LNCAP (cell line): Measurements from ENCODE around the gene SGF29.

Experiments used
- CTCF ChIP-seq: fragments of 450-650 bp; IDR thresholded peaks from 2 replicates; pipeline ENCODE4 v1.5.1; 2017; ENCODE audit warnings: mild to moderate bottlenecking

SGF29 gene

GRCh38 chr16:28562199-28562598 is 8.5 kb downstream of the SGF29 start:
- no peak for TF ChIP-seq CTCF

- TF ChIP-seq CTCF, result no peak
Observed at GRCh38 chr16:28563218-28563617, 9.5 kb downstream of the SGF29 start.

DNA sequence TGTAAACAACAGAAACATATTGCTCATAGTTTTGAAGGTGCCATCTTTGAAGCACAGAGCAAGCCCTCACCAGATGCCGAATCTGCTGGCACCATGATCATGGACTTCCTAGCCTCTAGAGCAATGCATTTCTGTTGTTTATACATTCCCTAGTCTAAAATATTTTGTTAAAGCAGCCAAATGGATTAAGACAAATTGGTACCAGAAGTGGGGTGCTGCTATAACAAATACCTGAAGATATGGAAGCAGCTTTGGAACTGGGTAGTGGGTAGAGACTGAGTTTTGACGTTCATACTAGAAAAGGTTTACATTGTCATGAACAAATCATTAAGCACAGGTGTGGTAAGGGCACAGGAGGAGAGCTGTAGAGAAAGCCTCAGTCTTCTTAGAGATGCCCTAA is 13.6 kb downstream of the SGF29 start:
- no peak for TF ChIP-seq CTCF

GRCh38 chr16:28569021-28569420 is 15.3 kb downstream of the SGF29 start:
- TF ChIP-seq CTCF, result no peak

DNA sequence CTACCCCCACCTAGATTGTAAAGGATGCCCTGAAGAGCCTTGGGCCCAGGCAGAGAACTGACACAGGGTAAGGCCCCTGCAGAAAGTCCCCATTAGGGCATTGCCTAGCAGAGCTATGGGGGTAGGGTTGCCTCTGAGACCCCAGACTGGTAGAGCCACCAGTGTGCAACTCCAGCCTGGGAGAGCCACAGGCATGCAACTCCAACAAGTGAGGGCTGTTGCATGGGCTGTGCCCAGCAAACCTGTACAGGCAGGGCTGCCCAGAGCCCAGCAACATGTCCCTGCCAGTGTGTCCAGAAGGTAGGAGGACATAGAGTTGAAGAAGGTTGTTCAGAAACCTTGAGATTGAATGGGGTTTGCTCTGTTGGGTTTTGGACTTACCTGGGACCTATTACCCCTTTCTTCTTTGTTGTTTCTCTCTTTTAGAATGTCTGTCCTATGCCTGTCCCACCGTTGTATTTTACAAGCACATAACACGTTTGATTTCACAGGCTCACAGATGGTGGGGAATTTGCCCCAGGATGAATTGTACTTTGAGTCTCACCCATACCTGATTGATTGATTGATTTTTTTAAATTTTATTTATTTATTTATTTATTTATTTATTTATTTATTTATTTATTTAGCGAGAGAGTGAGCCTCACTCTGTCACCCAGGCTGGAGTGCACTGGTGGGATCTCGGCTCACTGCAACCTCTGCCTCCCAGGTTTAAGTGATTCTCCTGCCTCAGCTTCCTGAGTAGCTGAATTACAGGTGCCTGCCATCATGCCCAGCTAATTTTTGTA is 16.4 kb downstream of the SGF29 start:
- no peak for TF ChIP-seq CTCF

DNA sequence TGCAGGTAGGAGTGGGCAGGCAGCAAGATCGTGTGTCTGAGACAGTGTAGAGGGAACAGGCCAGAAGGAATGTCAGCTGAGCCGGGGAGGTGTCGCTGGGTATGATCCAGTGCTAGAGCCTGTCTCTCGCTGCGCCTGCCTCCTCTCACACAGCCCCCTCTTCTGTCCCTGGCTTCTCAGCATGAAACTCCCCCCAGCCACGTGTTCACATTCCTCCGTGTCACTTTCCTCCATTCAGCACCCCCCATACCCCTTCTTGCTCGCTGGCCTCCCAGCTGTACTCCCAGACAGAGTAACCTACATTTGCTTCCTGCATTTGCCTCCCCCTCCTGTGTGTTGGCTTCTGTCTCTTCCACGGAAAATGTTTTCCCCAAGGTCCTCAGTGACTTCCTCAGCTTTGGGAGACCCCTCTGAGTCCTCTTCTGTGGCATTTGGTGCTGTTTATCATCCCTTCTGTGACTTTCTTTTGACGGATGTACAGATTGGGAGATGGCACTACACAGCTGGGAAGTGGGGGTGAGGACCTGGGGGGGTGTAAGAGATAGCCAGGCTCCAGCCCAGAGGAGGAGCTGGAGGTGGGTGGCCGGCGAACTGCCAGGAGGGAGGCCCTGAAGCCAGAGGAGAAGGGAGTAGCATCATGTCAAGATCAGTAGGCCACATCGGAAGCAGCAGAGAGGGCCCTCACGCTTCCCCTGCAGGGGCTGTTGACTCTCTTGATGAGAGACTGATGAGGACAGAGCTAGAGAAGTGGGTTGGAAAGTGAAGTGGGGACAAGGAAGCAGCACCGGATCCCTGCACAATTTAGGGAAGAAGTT is 19.2 kb downstream of the SGF29 start:
- no peak for TF ChIP-seq CTCF

GRCh38 chr16:28573738-28574718 is 20.3 kb downstream of the SGF29 start:
- TF ChIP-seq CTCF, result no peak
